Transverse colon (tissue), 4 donors: ENCODE results near the gene ADCY1. TPM values are rescaled to one million over a fixed set of nuclear protein-coding genes. Genes with fewer than 3 reads are reported as not detected.

Experiments
- DNase-seq: peaks from one replicate; pipeline ENCODE4 v3.0.0-alpha.2; 2019
- H3K27ac ChIP-seq, 4 donors: fragments of 200-600 bp; sonication (generic); 2 replicates each; pipeline ENCODE4 v1.5.1; 2016 to 2018; ENCODE audit warnings: inconsistent platforms in 4 of 4
- H3K27me3 ChIP-seq: fragments of 200-600 bp; sonication (generic); 2 replicates; pipeline ENCODE4 v1.5.1; 2017; ENCODE audit warnings: inconsistent platforms
- H3K36me3 ChIP-seq, 4 donors: fragments of 200-600 bp; sonication (generic); 2 replicates each; pipeline ENCODE4 v1.5.1; 2017 to 2019; ENCODE audit warnings: inconsistent platforms in 4 of 4
- H3K4me1 ChIP-seq, 4 donors: fragments of 200-600 bp; sonication (generic); 2 replicates each; pipeline ENCODE4 v1.5.1; 2017 to 2020; ENCODE audit warnings: inconsistent platforms in 4 of 4
- H3K4me3 ChIP-seq, 4 donors: fragments of 200-600 bp; sonication (generic); 1 replicate in 1 of 4; 2 replicates in 3 of 4; pipeline versions ENCODE4 v1.5.1 to v1.6.1; 2017 to 2019; ENCODE audit warnings: inconsistent platforms in 4 of 4
- H3K9me3 ChIP-seq, 2 donors: fragments of 200-600 bp; sonication (generic); 2 replicates each; pipeline ENCODE4 v1.5.1; 2017 to 2019; ENCODE audit warnings: inconsistent platforms in 2 of 2
- CTCF ChIP-seq, 5 experiments: fragments of 200-600 bp in 3 of 5; fragments of 450-650 bp in 2 of 5; sonication (generic) in 3 of 5; IDR thresholded peaks; 1 replicate in 2 of 5; 2 replicates in 3 of 5; pipeline ENCODE4 v1.5.1; 2016 to 2017; ENCODE audit warnings: antibody characterized with exemption in 5 of 5, inconsistent platforms in 3 of 5, mild to moderate bottlenecking in 2 of 5, moderate library complexity in 1 of 5
- EP300 ChIP-seq: sonication (generic); formaldehyde crosslinking; IDR thresholded peaks from one replicate; pipeline ENCODE4 v1.6.1; 2017; ENCODE audit warnings: antibody characterized with exemption, low read depth
- POLR2A ChIP-seq: fragments of 450-650 bp; IDR thresholded peaks from one replicate; pipeline ENCODE4 v1.6.1; 2016; ENCODE audit warnings: antibody characterized with exemption, mild to moderate bottlenecking, moderate library complexity
- POLR2AphosphoS5 ChIP-seq, 3 donors: sonication (generic); formaldehyde crosslinking; IDR thresholded peaks; one replicate each; pipeline ENCODE4 v1.6.1; 2016; ENCODE audit warnings: antibody characterized with exemption in 3 of 3
- WGBS, 2 donors: methylation state at CpG; one replicate each; pipeline ENCODE4 v1.1.5; 2018; ENCODE audit warnings: low coverage in 1 of 2; 5-methylcytosine and 5-hydroxymethylcytosine counted together
- in situ Hi-C, 4 donors: fragments of 200-750 bp; cut with MboI; loops; one replicate each; pipeline versions ENCODE4 v1.15.0 to v1.15.1; 2017; ENCODE audit warnings: low sequenced_read_pairs in 3 of 4, low pct_ligation_motif_present in 1 of 4, low pct_unique_long_range_greater_than_20kb in 1 of 4
- intact Hi-C: fragments of 100-400 bp; cut with DNase I; formaldehyde crosslinking; loops from one replicate; pipeline ENCODE4 v1.15.1; 2023; ENCODE audit warnings: low total_unique reads
- total RNA-seq, 4 donors: library from RNA; depleted of rRNA; stranded (reverse); fragments of >200 nt; gene quantifications; one replicate each; pipeline ENCODE4 v1.1.0, GENCODE V29; 2016

Gene ADCY1
- total RNA-seq, 4 donors from 2014 or later = 0.16 to 0.41 TPM; not detected in 2

- TF ChIP-seq EP300 (no peak), CTCF (IDR thresholded peaks at IDR 0.05) (no peak), POLR2AphosphoS5 (IDR thresholded peaks at IDR 0.05) (no peak), POLR2A (no peak)
- WGBS, 2 donors = 80 to 94% methylated on average over 1 to 5 of the region's 5 CpGs
- in situ Hi-C loops = loop anchor here in 1 of 4 donors (25.0 kb wide), 1 partner anchor 208 kb away; the partner anchor contains the start of gene CCDC201
- H3K27me3 ChIP-seq = no peaks in the 10 kb centered on the region
- H3K27ac ChIP-seq = no peak overlapping the region
- no peaks in the 10 kb centered on the region for H3K36me3 ChIP-seq
- no peak for DNase-seq
- no peaks in the 10 kb centered on the region for H3K4me1 ChIP-seq
- no peak overlapping the region for H3K4me3 ChIP-seq
- no peaks in the 10 kb centered on the region for H3K9me3 ChIP-seq
- intact Hi-C loops = no loop called here
Observed at GRCh38 chr7:45654341-45654740, 80.2 kb downstream of the ADCY1 start.

GRCh38 chr7:45655539-45655938 is 81.4 kb downstream of the ADCY1 start:
- no peaks in the 10 kb centered on the region for H3K4me1 ChIP-seq
- no peak for DNase-seq
- no peaks in the 10 kb centered on the region for H3K27me3 ChIP-seq
- WGBS, 2 donors = 88 to 89% methylated on average over 9 to 10 of the region's 10 CpGs
- H3K9me3 ChIP-seq = no peaks in the 10 kb centered on the region
- no peak overlapping the region for H3K27ac ChIP-seq
- TF ChIP-seq EP300 (no peak), POLR2AphosphoS5 (IDR thresholded peaks at IDR 0.05) (no peak), POLR2A (no peak), CTCF (IDR thresholded peaks at IDR 0.05) (no peak)
- intact Hi-C loops (no loop called here), in situ Hi-C loops (loop anchor here in 1 of 4 donors (25.0 kb wide), 1 partner anchor 207 kb away; the partner anchor contains the start of gene CCDC201)
- H3K4me3 ChIP-seq = no peak overlapping the region
- no peaks in the 10 kb centered on the region for H3K36me3 ChIP-seq

- 83 to 92% methylated on average over 2 of the region's 2 CpGs for WGBS, 2 donors
- in situ Hi-C loops = loop anchor here in 1 of 4 donors (25.0 kb wide), 1 partner anchor 206 kb away; the partner anchor contains the start of gene CCDC201
Observed at GRCh38 chr7:45656431-45656830, 82.3 kb downstream of the ADCY1 start.

More at GRCh38 chr7:45656431-45656830, 82.3 kb downstream of the ADCY1 start:
- Histone ChIP-seq H3K27me3 (no peaks in the 10 kb centered on the region), H3K4me3 (no peak overlapping the region), H3K27ac (no peak overlapping the region), H3K4me1 (no peaks in the 10 kb centered on the region), H3K9me3 (no peaks in the 10 kb centered on the region), H3K36me3 (no peaks in the 10 kb centered on the region)
- no peak for DNase-seq
- intact Hi-C loops = no loop called here
- TF ChIP-seq POLR2A = no peak
- no peak for TF ChIP-seq CTCF (IDR thresholded peaks at IDR 0.05)
- TF ChIP-seq POLR2AphosphoS5 (IDR thresholded peaks at IDR 0.05) = no peak
- no peak for TF ChIP-seq EP300
